IPS-15b (cell line): ENCODE results near the gene NPAS3.

Source experiments
- H3K27me3 ChIP-seq: one replicate; pipeline ENCODE4 v1.6.1; 2013; ENCODE audit warnings: low read length; ENCODE audit not compliant: control insufficient read depth, insufficient read depth
- H3K36me3 ChIP-seq: one replicate; pipeline ENCODE4 v1.6.1; 2013; ENCODE audit warnings: low read length; ENCODE audit not compliant: control insufficient read depth, insufficient read depth
- H3K4me1 ChIP-seq: one replicate; pipeline ENCODE4 v1.6.1; 2013; ENCODE audit warnings: mild to moderate bottlenecking, low read length; ENCODE audit not compliant: control insufficient read depth, insufficient read depth
- H3K4me3 ChIP-seq: one replicate; pipeline ENCODE4 v1.5.1; 2013; ENCODE audit warnings: low read depth, low read length
- H3K9ac ChIP-seq: one replicate; pipeline ENCODE4 v1.6.1; 2013; ENCODE audit warnings: low read depth, mild to moderate bottlenecking, low read length
- H3K9me3 ChIP-seq: one replicate; pipeline ENCODE4 v1.6.1; 2013; ENCODE audit warnings: mild to moderate bottlenecking, low read length; ENCODE audit not compliant: control insufficient read depth, insufficient read depth

Gene NPAS3

GRCh38 chr14:33834466-33835260, 896.0 kb downstream of the NPAS3 start:
- no peak overlapping the region for H3K9ac ChIP-seq
- no peaks in the 10 kb centered on the region for H3K27me3 ChIP-seq
- H3K9me3 ChIP-seq, result no peaks in the 10 kb centered on the region
- no peaks in the 10 kb centered on the region for H3K36me3 ChIP-seq
- no peak overlapping the region for H3K4me3 ChIP-seq
- H3K4me1 ChIP-seq, result no peaks in the 10 kb centered on the region

GRCh38 chr14:33835261-33835655, 896.6 kb downstream of the NPAS3 start:
- Histone ChIP-seq H3K9ac (no peak overlapping the region), H3K9me3 (no peaks in the 10 kb centered on the region), H3K36me3 (no peaks in the 10 kb centered on the region), H3K4me1 (no peaks in the 10 kb centered on the region), H3K4me3 (no peak overlapping the region), H3K27me3 (no peaks in the 10 kb centered on the region)

GRCh38 chr14:33835677-33836076, 897.0 kb downstream of the NPAS3 start:
- H3K9me3 ChIP-seq, result no peaks in the 10 kb centered on the region
- no peak overlapping the region for H3K4me3 ChIP-seq
- H3K9ac ChIP-seq, result no peak overlapping the region
- H3K36me3 ChIP-seq, result no peaks in the 10 kb centered on the region
- H3K27me3 ChIP-seq, result no peaks in the 10 kb centered on the region
- H3K4me1 ChIP-seq, result no peaks in the 10 kb centered on the region

GRCh38 chr14:33836203-33836899, 897.7 kb downstream of the NPAS3 start:
- H3K36me3 ChIP-seq, result no peaks in the 10 kb centered on the region
- no peaks in the 10 kb centered on the region for H3K9me3 ChIP-seq
- no peaks in the 10 kb centered on the region for H3K4me1 ChIP-seq
- H3K27me3 ChIP-seq, result no peaks in the 10 kb centered on the region
- H3K9ac ChIP-seq, result no peak overlapping the region
- no peak overlapping the region for H3K4me3 ChIP-seq

- Histone ChIP-seq H3K36me3 (no peaks in the 10 kb centered on the region), H3K9me3 (no peaks in the 10 kb centered on the region), H3K4me1 (no peaks in the 10 kb centered on the region), H3K27me3 (no peaks in the 10 kb centered on the region), H3K4me3 (no peak overlapping the region), H3K9ac (no peak overlapping the region)
Measured at GRCh38 chr14:33836900-33837577, 898.4 kb downstream of the NPAS3 start.

GRCh38 chr14:33837943-33838683, 899.4 kb downstream of the NPAS3 start:
- Histone ChIP-seq H3K27me3 (no peaks in the 10 kb centered on the region), H3K4me1 (no peaks in the 10 kb centered on the region), H3K36me3 (no peaks in the 10 kb centered on the region), H3K4me3 (no peak overlapping the region), H3K9me3 (no peaks in the 10 kb centered on the region), H3K9ac (no peak overlapping the region)

GRCh38 chr14:33839193-33840076, 900.8 kb downstream of the NPAS3 start:
- H3K9ac ChIP-seq, result no peak overlapping the region
- no peak overlapping the region for H3K4me3 ChIP-seq
- H3K9me3 ChIP-seq, result no peaks in the 10 kb centered on the region
- no peaks in the 10 kb centered on the region for H3K36me3 ChIP-seq
- H3K4me1 ChIP-seq, result no peaks in the 10 kb centered on the region
- no peaks in the 10 kb centered on the region for H3K27me3 ChIP-seq

- no peaks in the 10 kb centered on the region for H3K9me3 ChIP-seq
- H3K4me1 ChIP-seq, result no peaks in the 10 kb centered on the region
- no peaks in the 10 kb centered on the region for H3K27me3 ChIP-seq
- H3K36me3 ChIP-seq, result no peaks in the 10 kb centered on the region
- H3K9ac ChIP-seq, result no peak overlapping the region
- H3K4me3 ChIP-seq, result no peak overlapping the region
Measured at GRCh38 chr14:33840797-33841196, 902.1 kb downstream of the NPAS3 start.

GRCh38 chr14:33842299-33842698, 903.6 kb downstream of the NPAS3 start:
- Histone ChIP-seq H3K4me3 (no peak overlapping the region), H3K36me3 (no peaks in the 10 kb centered on the region), H3K9me3 (no peaks in the 10 kb centered on the region), H3K4me1 (no peaks in the 10 kb centered on the region), H3K9ac (no peak overlapping the region), H3K27me3 (no peaks in the 10 kb centered on the region)

- H3K9me3 ChIP-seq, result no peaks in the 10 kb centered on the region
- no peaks in the 10 kb centered on the region for H3K36me3 ChIP-seq
- no peak overlapping the region for H3K9ac ChIP-seq
- no peaks in the 10 kb centered on the region for H3K27me3 ChIP-seq
- H3K4me3 ChIP-seq, result no peak overlapping the region
- H3K4me1 ChIP-seq, result peaks cover 3% of the 10 kb centered on the region
Measured at GRCh38 chr14:33844118-33844517, 905.4 kb downstream of the NPAS3 start.
